WTC11 (cell line): ENCODE measurements around the gene CDX1.

Source experiments
- AFF4 ChIP-seq: sonication (generic); formaldehyde crosslinking; IDR thresholded peaks from 2 replicates; pipeline ENCODE4 v1.8.1; 2023; ENCODE audit warnings: mild to moderate bottlenecking, missing genetic modification reagents, borderline replicate concordance
- CTCF ChIP-seq: fragments of 200-600 bp; IDR thresholded peaks from 2 replicates; pipeline ENCODE4 v1.8.0; 2022; ENCODE audit warnings: antibody characterized with exemption
- E2F4 ChIP-seq: sonication (generic); formaldehyde crosslinking; IDR thresholded peaks from 2 replicates; pipeline ENCODE4 v1.8.1; 2022; ENCODE audit warnings: low read depth, mild to moderate bottlenecking, moderate library complexity, missing genetic modification reagents, borderline replicate concordance
- GABPB1 ChIP-seq: sonication (generic); formaldehyde crosslinking; IDR thresholded peaks from 2 replicates; pipeline ENCODE4 v1.8.1; 2023; ENCODE audit warnings: mild to moderate bottlenecking, missing genetic modification reagents
- RELA ChIP-seq: sonication (generic); formaldehyde crosslinking; IDR thresholded peaks from 2 replicates; pipeline ENCODE4 v1.8.1; 2022; ENCODE audit warnings: missing genetic modification reagents, mild to moderate bottlenecking, borderline replicate concordance
- USF1 ChIP-seq: sonication (generic); formaldehyde crosslinking; IDR thresholded peaks from 2 replicates; pipeline ENCODE4 v1.8.0; 2022; ENCODE audit warnings: mild to moderate bottlenecking, missing genetic modification reagents
- ZNF138 ChIP-seq: sonication (generic); formaldehyde crosslinking; conservative IDR thresholded peaks from 2 replicates; pipeline ENCODE4 v1.8.1; 2022; ENCODE audit warnings: mild to moderate bottlenecking, moderate library complexity, missing genetic modification reagents

GRCh38 chr5:150221471-150221870, 54.9 kb downstream of the CDX1 start:
- no peak for TF ChIP-seq CTCF
- no peak for TF ChIP-seq RELA (CRISPR knock-in tag)
- TF ChIP-seq AFF4, result no peak
- TF ChIP-seq USF1 (CRISPR knock-in tag), result no peak
- no peak for TF ChIP-seq E2F4 (CRISPR knock-in tag)
- TF ChIP-seq GABPB1 (CRISPR knock-in tag), result no peak
- TF ChIP-seq ZNF138, result no peak
